ENCODE results near the gene FARSA.
"Not testable (repeated sequence)": the region's sequence is repeated elsewhere in the genome, so short reads cannot be mapped to it uniquely, and the experiment has no call there.

Gene FARSA

DNA sequence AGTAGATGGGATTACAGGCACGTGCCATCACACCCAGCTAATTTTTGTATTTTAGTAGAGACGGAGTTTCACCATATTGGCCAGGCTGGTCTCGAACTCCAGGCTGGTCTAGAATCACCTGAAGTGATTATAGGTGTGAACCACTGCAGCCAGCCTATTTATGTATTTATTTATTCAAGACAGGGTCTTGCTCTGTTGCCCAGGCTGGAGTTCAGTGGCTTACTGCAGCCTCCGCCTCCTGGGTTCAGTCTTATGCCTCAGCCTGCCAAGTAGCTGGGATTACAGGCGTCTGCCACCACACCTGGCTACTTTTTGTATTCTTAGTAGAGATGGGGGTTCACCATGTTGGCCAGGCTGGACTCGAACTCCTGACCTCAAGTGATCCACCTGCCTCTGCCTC lies 18.5 kb upstream of the FARSA start:
- not testable (repeated sequence) for H3K27me3 ChIP-seq (ENCODE audit: control insufficient read depth, insufficient read depth, low read length); H3K9ac ChIP-seq (ENCODE audit: low read length); H3K9me3 ChIP-seq (ENCODE audit: control insufficient read depth, low read length); H3K4me3 ChIP-seq (ENCODE audit: low read length)
- peaks cover 15% of the 10 kb centered on the region for H3K36me3 ChIP-seq (ENCODE audit: control insufficient read depth, insufficient read depth, low read length)
- peaks cover 25% of the 10 kb centered on the region for H3K4me1 ChIP-seq (ENCODE audit: control insufficient read depth, insufficient read depth, low read length)

DNA sequence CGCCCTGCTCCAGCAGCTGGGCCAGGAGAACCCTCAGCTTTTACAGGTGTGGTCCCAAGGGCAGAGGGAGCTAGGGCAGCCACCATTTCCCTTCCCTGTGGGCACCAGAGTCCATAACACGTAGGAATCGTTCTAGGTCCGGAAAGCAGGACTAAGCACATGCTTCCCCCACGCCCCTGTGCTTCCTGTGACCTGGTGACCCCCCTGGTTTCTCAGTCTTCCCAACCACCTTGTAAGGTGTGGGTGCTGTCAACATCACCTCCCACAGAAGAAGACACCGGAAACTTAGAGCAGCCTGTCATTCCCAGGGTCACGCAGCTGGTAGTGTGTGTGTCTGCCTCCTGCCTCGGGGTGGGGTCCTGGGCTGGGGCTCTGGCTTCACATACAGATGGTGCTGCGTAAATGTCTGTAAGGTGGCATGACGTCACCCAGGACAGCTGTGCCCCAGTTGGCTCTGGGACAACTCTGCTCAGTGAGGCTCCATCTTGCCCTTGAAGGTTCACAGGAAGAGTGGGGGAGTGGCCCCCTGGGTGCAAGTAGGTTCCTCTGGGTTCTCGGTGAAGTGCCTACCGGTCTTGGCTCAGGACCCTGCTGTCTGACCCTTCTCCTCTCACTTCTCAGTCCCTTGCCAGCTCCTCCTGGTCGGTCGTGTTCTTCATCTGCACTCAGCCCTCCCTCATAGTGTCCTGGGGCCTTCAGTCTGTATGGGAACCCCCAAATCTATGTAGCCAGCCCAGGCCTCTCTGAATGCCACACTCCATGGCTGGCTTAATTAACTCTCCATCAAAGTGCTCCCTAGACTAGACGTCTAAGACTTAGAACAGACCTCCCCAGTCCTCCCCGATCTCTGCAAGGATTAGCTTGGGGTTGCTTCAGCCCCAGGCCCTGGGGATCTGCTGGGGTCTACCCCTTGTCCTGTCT lies 16.1 kb upstream of the FARSA start:
- peaks cover 26% of the 10 kb centered on the region for H3K4me1 ChIP-seq (ENCODE audit: control insufficient read depth, insufficient read depth, low read length)
- H3K27me3 ChIP-seq (ENCODE audit: control insufficient read depth, insufficient read depth, low read length): no peaks in the 10 kb centered on the region
- H3K9ac ChIP-seq (ENCODE audit: low read length): no peak overlapping the region
- H3K9me3 ChIP-seq (ENCODE audit: control insufficient read depth, low read length): no peaks in the 10 kb centered on the region
- H3K4me3 ChIP-seq (ENCODE audit: low read length): no peak overlapping the region
- H3K36me3 ChIP-seq (ENCODE audit: control insufficient read depth, insufficient read depth, low read length): peaks cover 15% of the 10 kb centered on the region

DNA sequence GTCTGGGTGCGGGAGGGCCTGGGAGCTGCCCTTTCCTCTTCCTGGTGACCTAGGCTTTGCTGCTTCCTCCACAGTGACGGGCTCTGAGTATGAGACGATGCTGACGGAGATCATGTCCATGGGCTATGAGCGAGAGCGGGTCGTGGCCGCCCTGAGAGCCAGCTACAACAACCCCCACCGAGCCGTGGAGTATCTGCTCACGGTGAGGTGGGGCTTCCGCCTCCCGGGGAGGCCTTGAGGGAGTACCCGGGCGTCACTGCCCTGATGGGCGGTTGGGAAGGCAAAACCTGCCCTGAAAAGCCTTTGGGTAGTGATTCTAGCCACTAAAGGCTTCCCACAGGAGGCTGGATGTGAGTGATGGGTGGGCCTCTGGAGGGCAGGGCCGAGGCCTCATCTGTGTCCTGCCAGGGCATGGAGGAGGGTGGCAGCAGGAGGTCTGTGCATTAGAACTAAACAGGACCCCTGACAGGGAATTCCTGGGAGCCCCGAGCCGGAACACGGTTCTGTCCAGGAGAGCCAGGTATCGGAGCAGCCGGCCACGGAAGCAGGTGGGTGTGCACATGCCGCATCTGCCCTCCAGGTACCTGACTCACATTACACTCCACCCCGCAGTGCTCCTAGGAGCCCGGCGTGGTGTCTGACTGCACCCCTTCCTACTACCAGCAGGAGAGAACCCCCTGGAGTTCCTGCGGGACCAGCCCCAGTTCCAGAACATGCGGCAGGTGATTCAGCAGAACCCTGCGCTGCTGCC lies 15.3 kb upstream of the FARSA start:
- peaks cover 15% of the 10 kb centered on the region for H3K36me3 ChIP-seq (ENCODE audit: control insufficient read depth, insufficient read depth, low read length)
- H3K9ac ChIP-seq (ENCODE audit: low read length): no peak overlapping the region
- H3K4me1 ChIP-seq (ENCODE audit: control insufficient read depth, insufficient read depth, low read length): peaks cover 20% of the 10 kb centered on the region
- no peaks in the 10 kb centered on the region for H3K9me3 ChIP-seq (ENCODE audit: control insufficient read depth, low read length)
- H3K27me3 ChIP-seq (ENCODE audit: control insufficient read depth, insufficient read depth, low read length): no peaks in the 10 kb centered on the region
- H3K4me3 ChIP-seq (ENCODE audit: low read length): no peak overlapping the region

DNA sequence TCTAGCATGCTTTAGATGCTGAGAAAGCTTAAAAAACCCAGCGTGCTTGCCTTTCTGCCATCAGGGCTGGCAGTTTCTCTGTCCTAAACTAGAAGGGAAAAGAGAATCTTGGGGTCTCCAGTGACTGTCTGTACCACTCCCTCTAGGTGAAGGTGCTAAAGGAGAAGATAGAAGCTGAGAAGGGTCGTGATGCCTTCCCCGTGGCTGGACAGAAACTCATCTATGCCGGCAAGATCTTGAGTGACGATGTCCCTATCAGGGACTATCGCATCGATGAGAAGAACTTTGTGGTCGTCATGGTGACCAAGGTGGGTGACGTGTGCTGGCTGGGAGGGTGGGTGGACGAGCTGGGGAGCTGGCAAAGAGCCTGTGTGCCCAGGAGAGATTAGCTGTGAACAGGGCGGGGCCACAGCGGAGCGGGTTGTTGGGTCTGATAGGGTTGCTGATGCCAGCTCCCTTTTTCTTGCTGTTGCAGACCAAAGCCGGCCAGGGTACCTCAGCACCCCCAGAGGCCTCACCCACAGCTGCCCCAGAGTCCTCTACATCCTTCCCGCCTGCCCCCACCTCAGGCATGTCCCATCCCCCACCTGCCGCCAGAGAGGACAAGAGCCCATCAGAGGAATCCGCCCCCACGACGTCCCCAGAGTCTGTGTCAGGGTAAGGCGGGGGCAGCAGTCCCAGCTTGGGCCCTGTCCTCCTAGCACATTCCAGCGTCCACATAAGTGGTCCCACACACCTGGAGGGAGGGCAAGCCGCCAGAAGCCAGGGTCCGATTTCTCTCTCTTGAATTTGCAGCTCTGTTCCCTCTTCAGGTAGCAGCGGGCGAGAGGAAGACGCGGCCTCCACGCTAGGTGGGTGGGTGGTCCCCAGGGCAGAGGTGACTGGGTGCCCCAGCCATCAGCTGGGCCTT lies 14.4 kb upstream of the FARSA start:
- peaks cover 22% of the 10 kb centered on the region for H3K36me3 ChIP-seq (ENCODE audit: control insufficient read depth, insufficient read depth, low read length)
- H3K4me1 ChIP-seq (ENCODE audit: control insufficient read depth, insufficient read depth, low read length): peaks cover 28% of the 10 kb centered on the region
- H3K9ac ChIP-seq (ENCODE audit: low read length): no peak overlapping the region
- H3K27me3 ChIP-seq (ENCODE audit: control insufficient read depth, insufficient read depth, low read length): no peaks in the 10 kb centered on the region
- no peak overlapping the region for H3K4me3 ChIP-seq (ENCODE audit: low read length)
- no peaks in the 10 kb centered on the region for H3K9me3 ChIP-seq (ENCODE audit: control insufficient read depth, low read length)

DNA sequence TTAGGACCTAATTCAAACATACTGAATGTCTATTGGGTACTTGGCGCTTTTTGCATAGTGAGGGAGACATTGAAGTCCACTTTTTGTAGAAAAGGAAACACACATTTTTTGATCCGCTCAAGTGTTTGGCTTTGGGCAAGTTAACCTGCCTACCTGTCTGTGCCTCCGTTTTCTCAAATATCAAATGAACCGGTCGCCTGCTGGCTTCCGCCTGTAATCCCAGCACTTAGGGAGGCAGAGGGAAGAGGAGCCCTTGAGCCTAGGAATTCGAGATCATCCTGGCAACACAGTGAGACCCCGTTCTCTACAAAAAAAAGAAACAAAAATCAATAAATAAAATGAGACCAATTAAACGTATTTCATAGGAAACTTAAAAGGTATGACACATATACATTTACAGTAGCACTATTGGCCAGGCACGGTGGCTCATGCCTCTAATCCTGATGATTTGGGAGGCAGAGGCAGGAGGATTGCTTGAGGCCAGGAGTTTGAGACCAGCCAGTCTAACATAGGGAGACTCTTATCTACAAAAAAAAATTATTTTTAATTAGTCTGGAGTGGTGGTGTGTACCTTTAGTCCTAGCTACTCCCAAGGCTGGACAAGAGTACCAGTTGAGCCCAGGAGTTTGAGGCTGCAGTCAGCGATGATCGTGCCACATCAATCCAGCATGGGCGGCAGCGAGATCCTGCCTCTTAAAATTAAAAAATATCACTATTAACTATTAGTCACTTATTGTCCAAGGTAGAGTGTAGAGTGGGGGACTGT lies 13.4 kb upstream of the FARSA start:
- no peaks in the 10 kb centered on the region for H3K9me3 ChIP-seq (ENCODE audit: control insufficient read depth, low read length)
- H3K4me1 ChIP-seq (ENCODE audit: control insufficient read depth, insufficient read depth, low read length): peaks cover 28% of the 10 kb centered on the region
- H3K9ac ChIP-seq (ENCODE audit: low read length): peak overlapping the region; percentile 69
- no peak overlapping the region for H3K4me3 ChIP-seq (ENCODE audit: low read length)
- no peaks in the 10 kb centered on the region for H3K27me3 ChIP-seq (ENCODE audit: control insufficient read depth, insufficient read depth, low read length)
- H3K36me3 ChIP-seq (ENCODE audit: control insufficient read depth, insufficient read depth, low read length): peaks cover 28% of the 10 kb centered on the region

DNA sequence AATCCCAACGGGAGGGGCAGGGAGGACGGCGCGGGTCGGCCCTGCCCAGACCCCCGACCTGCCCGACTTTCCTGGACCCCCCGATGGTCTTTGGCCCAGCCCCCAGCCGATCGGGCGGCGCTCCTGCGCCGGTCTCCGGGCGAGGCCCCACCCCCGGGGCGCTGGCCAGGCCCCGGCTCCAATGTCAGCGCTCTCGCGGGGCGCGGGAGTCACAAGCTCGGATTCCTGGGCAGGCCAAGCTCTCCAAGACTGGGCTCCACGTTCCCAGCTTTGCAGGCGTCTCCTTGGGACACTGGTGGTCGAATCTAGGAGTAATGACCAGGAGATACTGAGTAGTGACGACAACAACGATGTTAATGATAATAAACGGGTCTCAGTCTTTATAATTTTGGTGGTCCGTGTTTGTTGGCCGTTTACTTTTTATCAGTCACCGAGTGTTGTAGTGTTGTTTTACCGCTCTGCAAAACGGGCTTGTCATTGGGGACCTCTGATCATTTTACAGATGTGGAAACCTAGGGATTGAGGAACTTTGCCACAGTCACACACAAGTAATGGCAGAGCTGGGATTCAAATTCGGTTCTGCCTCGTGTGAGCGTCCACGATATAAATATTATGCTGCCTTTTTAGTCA lies 12.7 kb upstream of the FARSA start:
- H3K27me3 ChIP-seq (ENCODE audit: control insufficient read depth, insufficient read depth, low read length): no peaks in the 10 kb centered on the region
- no peaks in the 10 kb centered on the region for H3K9me3 ChIP-seq (ENCODE audit: control insufficient read depth, low read length)
- H3K4me3 ChIP-seq (ENCODE audit: low read length): peak overlapping the region; percentile 53
- peak overlapping the region; percentile 69 for H3K9ac ChIP-seq (ENCODE audit: low read length)
- H3K4me1 ChIP-seq (ENCODE audit: control insufficient read depth, insufficient read depth, low read length): peaks cover 33% of the 10 kb centered on the region
- H3K36me3 ChIP-seq (ENCODE audit: control insufficient read depth, insufficient read depth, low read length): peaks cover 28% of the 10 kb centered on the region

DNA sequence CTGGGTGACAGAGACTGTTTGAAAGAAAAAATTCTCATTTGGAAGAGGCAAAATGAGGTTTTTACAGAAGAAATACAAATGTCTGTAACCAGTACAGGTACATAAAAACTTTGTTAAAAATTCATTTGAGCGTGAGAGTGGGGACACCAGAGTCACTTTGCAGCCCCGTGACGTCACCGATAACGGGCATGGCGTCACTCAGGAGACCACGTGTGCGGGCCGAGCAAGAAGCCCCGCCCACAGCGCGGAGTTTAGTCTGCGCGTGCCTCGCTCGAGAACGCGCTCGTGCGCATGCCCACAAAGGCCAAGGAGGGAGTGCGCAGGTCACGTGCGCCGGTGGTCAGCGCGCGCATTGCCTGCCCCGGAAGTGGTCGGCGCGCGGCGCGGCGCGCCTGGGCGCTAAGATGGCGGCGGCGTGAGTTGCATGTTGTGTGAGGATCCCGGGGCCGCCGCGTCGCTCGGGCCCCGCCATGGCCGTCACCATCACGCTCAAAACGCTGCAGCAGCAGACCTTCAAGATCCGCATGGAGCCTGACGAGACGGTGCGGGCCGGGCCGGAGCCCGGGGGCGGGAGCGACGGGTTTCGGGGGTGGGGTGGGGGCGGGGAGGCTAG lies 12.1 kb upstream of the FARSA start, which contains the start of gene RAD23A:
Gene RAD23A, plus strand, starts transcription at position 384 of the 613 bp plus-strand sequence. Its CDS starts 87 bp downstream, at position 471.
- H3K4me3 ChIP-seq (ENCODE audit: low read length): peak within 1 kb of the TSS; percentile 53
- H3K27me3 ChIP-seq (ENCODE audit: control insufficient read depth, insufficient read depth, low read length): no peaks in the 10 kb centered on the region
- H3K9ac ChIP-seq (ENCODE audit: low read length): peak within 1 kb of the TSS; percentile 69
- H3K4me1 ChIP-seq (ENCODE audit: control insufficient read depth, insufficient read depth, low read length): peaks cover 39% of the 10 kb centered on the region
- no peaks in the 10 kb centered on the region for H3K9me3 ChIP-seq (ENCODE audit: control insufficient read depth, low read length)
- peaks cover 33% of the 10 kb centered on the region for H3K36me3 ChIP-seq (ENCODE audit: control insufficient read depth, insufficient read depth, low read length)

DNA sequence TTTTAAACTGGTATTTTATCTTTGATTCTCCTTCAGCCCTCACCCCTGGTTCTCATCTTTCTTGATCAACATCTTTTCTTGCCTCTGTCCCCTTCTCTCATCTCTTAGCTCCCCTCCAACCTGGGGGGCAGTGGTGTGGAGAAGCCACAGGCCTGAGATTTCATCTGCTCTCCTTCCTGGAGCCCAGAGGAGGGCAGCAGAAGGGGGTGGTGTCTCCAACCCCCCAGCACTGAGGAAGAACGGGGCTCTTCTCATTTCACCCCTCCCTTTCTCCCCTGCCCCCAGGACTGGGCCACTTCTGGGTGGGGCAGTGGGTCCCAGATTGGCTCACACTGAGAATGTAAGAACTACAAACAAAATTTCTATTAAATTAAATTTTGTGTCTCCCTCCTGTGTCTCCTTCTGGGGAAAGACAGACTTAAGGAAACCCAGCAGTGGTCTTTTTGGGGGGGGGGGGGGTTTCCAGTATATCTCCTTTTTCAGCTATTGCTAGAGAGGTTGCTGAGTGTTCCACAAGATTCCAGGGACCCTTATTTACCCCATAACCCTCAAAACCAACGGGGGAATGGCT lies 10.7 kb upstream of the FARSA start:
- peaks cover 51% of the 10 kb centered on the region for H3K4me1 ChIP-seq (ENCODE audit: control insufficient read depth, insufficient read depth, low read length)

DNA sequence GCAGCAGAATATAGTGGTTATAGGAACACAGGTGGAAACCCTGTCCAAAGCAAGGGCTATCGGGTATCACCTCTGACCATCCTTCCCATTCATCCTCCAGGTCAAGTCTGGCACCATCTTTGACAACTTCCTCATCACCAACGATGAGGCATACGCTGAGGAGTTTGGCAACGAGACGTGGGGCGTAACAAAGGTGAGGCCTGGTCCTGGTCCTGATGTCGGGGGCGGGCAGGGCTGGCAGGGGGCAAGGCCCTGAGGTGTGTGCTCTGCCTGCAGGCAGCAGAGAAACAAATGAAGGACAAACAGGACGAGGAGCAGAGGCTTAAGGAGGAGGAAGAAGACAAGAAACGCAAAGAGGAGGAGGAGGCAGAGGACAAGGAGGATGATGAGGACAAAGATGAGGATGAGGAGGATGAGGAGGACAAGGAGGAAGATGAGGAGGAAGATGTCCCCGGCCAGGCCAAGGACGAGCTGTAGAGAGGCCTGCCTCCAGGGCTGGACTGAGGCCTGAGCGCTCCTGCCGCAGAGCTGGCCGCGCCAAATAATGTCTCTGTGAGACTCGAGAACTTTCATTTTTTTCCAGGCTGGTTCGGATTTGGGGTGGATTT lies 10.0 kb upstream of the FARSA start:
- Histone ChIP-seq H3K36me3 (ENCODE audit: control insufficient read depth, insufficient read depth, low read length) (peaks cover 30% of the 10 kb centered on the region), H3K4me3 (ENCODE audit: low read length) (no peak overlapping the region), H3K9ac (ENCODE audit: low read length) (peak overlapping the region; percentile 12), H3K4me1 (ENCODE audit: control insufficient read depth, insufficient read depth, low read length) (peaks cover 51% of the 10 kb centered on the region), H3K27me3 (ENCODE audit: control insufficient read depth, insufficient read depth, low read length) (no peaks in the 10 kb centered on the region), H3K9me3 (ENCODE audit: control insufficient read depth, low read length) (no peaks in the 10 kb centered on the region)

More for the DNA sequence above, 10.7 kb upstream of the FARSA start:
- H3K36me3 ChIP-seq (ENCODE audit: control insufficient read depth, insufficient read depth, low read length): peaks cover 36% of the 10 kb centered on the region
- H3K9me3 ChIP-seq (ENCODE audit: control insufficient read depth, low read length): no peaks in the 10 kb centered on the region
- H3K4me3 ChIP-seq (ENCODE audit: low read length): no peak overlapping the region
- no peaks in the 10 kb centered on the region for H3K27me3 ChIP-seq (ENCODE audit: control insufficient read depth, insufficient read depth, low read length)
- H3K9ac ChIP-seq (ENCODE audit: low read length): no peak overlapping the region

DNA sequence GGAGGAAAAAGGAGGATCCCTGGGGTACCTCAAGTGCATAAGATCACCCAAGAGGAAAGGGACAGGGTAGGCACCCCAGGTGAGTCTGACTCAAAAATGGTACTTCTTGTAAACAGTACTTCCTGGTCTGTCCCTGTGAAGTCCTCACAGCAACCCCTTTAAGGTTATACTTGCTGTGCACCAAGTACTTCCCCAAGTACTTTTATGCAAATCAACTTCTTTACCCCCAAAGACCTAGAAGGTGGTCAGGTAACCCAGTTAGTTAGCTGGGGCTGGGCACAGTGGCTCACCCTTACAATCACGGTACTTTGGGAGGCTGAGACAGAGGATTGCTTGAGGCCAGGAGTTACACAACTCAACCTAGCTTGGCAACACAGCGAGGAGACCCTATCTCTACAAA lies 7.4 kb upstream of the FARSA start:
- Histone ChIP-seq H3K27me3 (ENCODE audit: control insufficient read depth, insufficient read depth, low read length) (no peaks in the 10 kb centered on the region), H3K4me1 (ENCODE audit: control insufficient read depth, insufficient read depth, low read length) (peaks cover 39% of the 10 kb centered on the region), H3K4me3 (ENCODE audit: low read length) (peak overlapping the region; percentile 98), H3K9ac (ENCODE audit: low read length) (peak overlapping the region; percentile 99), H3K36me3 (ENCODE audit: control insufficient read depth, insufficient read depth, low read length) (peaks cover 30% of the 10 kb centered on the region), H3K9me3 (ENCODE audit: control insufficient read depth, low read length) (no peaks in the 10 kb centered on the region)

All from mucosa of stomach (tissue), 1 donor.